CD8-positive, alpha-beta memory T cell (primary cell): Measurements from ENCODE around the gene SLC35F5. TPM values are rescaled to one million over a fixed set of nuclear protein-coding genes. Genes with fewer than 3 reads are reported as not detected.
A peak's percentile ranks its signal among the peaks of the same experiment; 100 is the strongest.

Experiments
- CTCF ChIA-PET: fragments of 350-600 bp; sonication (Branson Sonifier 250); formaldehyde crosslinking; loops from one replicate; lab custom pipeline; 2021; ENCODE audit warnings: antibody characterized with exemption; lab: Charles Lee
- POLR2A ChIA-PET: fragments of 350-600 bp; sonication (Branson Sonifier 250); formaldehyde crosslinking; loops from one replicate; lab custom pipeline; 2021; ENCODE audit warnings: antibody characterized with exemption; lab: Charles Lee
- DNase-seq, 5 donors: peaks; one replicate each; pipeline versions ENCODE4 v3.0.0 to v3.0.0-alpha.2; 2020 to 2022; ENCODE audit warnings: mixed read lengths in 1 of 5
- H3K27ac ChIP-seq: one replicate; pipeline ENCODE4 v1.7.0; 2013; ENCODE audit warnings: low read depth, mild to moderate bottlenecking, low read length, moderate library complexity
- H3K27me3 ChIP-seq: 2 replicates; pipeline ENCODE4 v1.7.0; 2013; ENCODE audit warnings: low read length, mild to moderate bottlenecking; ENCODE audit not compliant: insufficient read depth, poor library complexity, severe bottlenecking
- H3K36me3 ChIP-seq: 2 replicates; pipeline ENCODE4 v1.7.0; 2013; ENCODE audit warnings: mild to moderate bottlenecking, low read length, moderate library complexity; ENCODE audit not compliant: insufficient read depth
- H3K4me1 ChIP-seq: 2 replicates; pipeline ENCODE4 v1.7.0; 2013; ENCODE audit warnings: mild to moderate bottlenecking, low read length, moderate library complexity; ENCODE audit not compliant: insufficient read depth
- H3K4me3 ChIP-seq: 2 replicates; pipeline ENCODE4 v1.7.0; 2013; ENCODE audit warnings: mild to moderate bottlenecking, low read length
- H3K9me3 ChIP-seq: 2 replicates; pipeline ENCODE4 v1.7.0; 2013; ENCODE audit warnings: mild to moderate bottlenecking, low read length
- H3K27ac Mint-ChIP-seq, 8 donors: one replicate each; pipeline ENCODE4 v1.8.0; 2020 to 2021; ENCODE audit warnings: mixed read lengths in 8 of 8, mild to moderate bottlenecking in 6 of 8, inconsistent platforms in 3 of 8, moderate library complexity in 3 of 8
- H3K27me3 Mint-ChIP-seq, 2 donors: one replicate each; pipeline ENCODE4 v1.8.0; 2020 to 2021; ENCODE audit warnings: mixed read lengths in 2 of 2, mild to moderate bottlenecking in 1 of 2, moderate library complexity in 1 of 2
- H3K36me3 Mint-ChIP-seq, 3 donors: one replicate each; pipeline ENCODE4 v1.8.0; 2020 to 2021; ENCODE audit warnings: mixed read lengths in 3 of 3, inconsistent platforms in 1 of 3, mild to moderate bottlenecking in 1 of 3
- H3K4me1 Mint-ChIP-seq, 3 donors: one replicate each; pipeline ENCODE4 v1.8.0; 2020 to 2021; ENCODE audit warnings: mixed read lengths in 3 of 3, inconsistent platforms in 1 of 3, mild to moderate bottlenecking in 1 of 3
- H3K4me3 Mint-ChIP-seq, 7 donors: one replicate each; pipeline ENCODE4 v1.8.0; 2020 to 2021; ENCODE audit warnings: mixed read lengths in 7 of 7, mild to moderate bottlenecking in 6 of 7, moderate library complexity in 4 of 7, inconsistent platforms in 2 of 7
- H3K9me3 Mint-ChIP-seq, 5 donors: one replicate each; pipeline ENCODE4 v1.8.0; 2020 to 2022; ENCODE audit warnings: mixed read lengths in 5 of 5, mild to moderate bottlenecking in 3 of 5, moderate library complexity in 2 of 5, inconsistent platforms in 1 of 5
- polyA plus RNA-seq: library from polyadenylated mRNA; unstranded; fragments of 300-500 nt; fragmentation: Illumina TruSeq; gene quantifications from one replicate; pipeline ENCODE4 v1.2.3, GENCODE V29; 2021
- total RNA-seq, 2 experiments: library from RNA; stranded (reverse); gene quantifications; one replicate each; pipeline ENCODE4 v1.2.3, GENCODE V29; 2021

SLC35F5 gene
- total and polyA plus RNA-seq, 3 experiments from 2014 or later, result 5.3 to 30.8 (median 28.8) TPM

DNA sequence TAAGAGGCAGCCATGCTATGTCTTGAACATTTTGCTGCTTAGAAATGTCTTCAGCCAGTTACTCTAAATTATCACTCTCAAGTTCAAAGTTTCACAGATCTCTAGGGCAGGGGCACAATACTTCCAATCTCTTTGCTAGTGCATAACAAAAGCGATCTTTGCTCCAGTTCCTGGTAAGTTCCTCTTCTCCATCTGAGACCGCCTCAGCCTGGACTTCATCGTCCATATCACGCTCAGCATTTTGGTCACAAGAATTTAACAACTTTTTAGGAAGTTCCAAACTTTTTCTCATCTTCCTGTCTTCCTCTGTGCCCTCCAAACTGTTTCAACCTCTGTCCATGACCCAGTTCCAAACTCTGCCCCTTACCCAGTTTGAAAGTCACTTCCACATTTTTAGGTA, 8.8 kb upstream of the SLC35F5 start:
- H3K27ac ChIP-seq, result no peak overlapping the region
- H3K27me3 Mint-ChIP-seq, result no peaks in the 10 kb centered on the region
- ChIA-PET CTCF (no interaction called here), POLR2A (no interaction called here)
- H3K27ac Mint-ChIP-seq, result no peak overlapping the region
- no peaks in the 10 kb centered on the region for H3K4me1 Mint-ChIP-seq
- H3K4me3 Mint-ChIP-seq, result no peak overlapping the region
- DNase-seq, result no peak
- no peaks in the 10 kb centered on the region for H3K27me3 ChIP-seq
- H3K4me1 ChIP-seq, result no peaks in the 10 kb centered on the region
- H3K4me3 ChIP-seq, result no peak overlapping the region
- H3K36me3 ChIP-seq, result no peaks in the 10 kb centered on the region
- H3K9me3 Mint-ChIP-seq, result no peaks in the 10 kb centered on the region
- no peaks in the 10 kb centered on the region for H3K9me3 ChIP-seq
- peaks cover 0 to 7% (median 0%) of the 10 kb centered on the region in 3 donors for H3K36me3 Mint-ChIP-seq

DNA sequence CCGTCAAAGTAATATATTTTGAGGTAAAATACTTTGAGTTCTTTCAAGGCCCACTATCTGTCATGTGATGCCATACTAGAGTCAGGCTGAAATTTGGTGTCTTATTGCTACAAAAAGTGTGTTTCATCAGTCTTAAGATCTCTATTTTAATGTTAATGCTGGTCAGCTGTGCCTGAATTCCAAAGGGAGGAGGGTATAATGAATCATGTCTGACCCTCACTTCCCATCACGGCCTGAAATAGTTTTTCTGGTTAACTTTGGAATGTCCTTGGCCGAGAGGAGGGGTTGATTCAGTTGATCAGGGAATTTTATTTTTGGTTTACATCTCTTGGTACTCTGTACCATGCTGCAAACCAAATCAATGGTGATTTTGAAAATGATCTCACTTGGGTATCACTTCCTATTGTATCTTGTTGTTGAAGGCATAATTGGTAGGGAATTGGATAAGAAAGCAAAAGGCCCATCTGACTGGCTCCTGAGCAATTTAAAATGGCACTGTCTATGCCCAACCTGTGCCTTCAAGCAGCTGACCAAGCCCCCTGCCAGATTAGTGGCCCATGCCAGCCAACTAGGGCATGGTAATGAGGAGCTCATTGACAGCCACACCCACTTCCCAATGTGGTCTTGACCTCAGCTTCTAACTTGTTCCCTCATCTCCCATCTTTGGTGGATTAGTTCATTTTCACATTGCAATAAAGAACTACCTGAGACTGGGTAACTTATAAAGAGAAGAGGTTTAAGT, 6.1 kb upstream of the SLC35F5 start:
- H3K9me3 Mint-ChIP-seq, result no peaks in the 10 kb centered on the region
- no peaks in the 10 kb centered on the region for H3K27me3 ChIP-seq
- no peaks in the 10 kb centered on the region for H3K9me3 ChIP-seq
- H3K4me1 Mint-ChIP-seq, result peaks cover 0 to 2% (median 1%) of the 10 kb centered on the region in 3 donors
- no peak overlapping the region for H3K4me3 ChIP-seq
- no peak overlapping the region for H3K27ac Mint-ChIP-seq
- no peaks in the 10 kb centered on the region for H3K36me3 ChIP-seq
- no peaks in the 10 kb centered on the region for H3K27me3 Mint-ChIP-seq
- no peak overlapping the region for H3K4me3 Mint-ChIP-seq
- CTCF ChIA-PET, result no interaction called here
- no peak for DNase-seq
- POLR2A ChIA-PET, result no interaction called here
- peaks cover 0 to 7% (median 0%) of the 10 kb centered on the region in 3 donors for H3K36me3 Mint-ChIP-seq
- peaks cover 2% of the 10 kb centered on the region for H3K4me1 ChIP-seq
- no peak overlapping the region for H3K27ac ChIP-seq

GRCh38 chr2:113760400-113760799, 4.0 kb upstream of the SLC35F5 start:
- no peaks in the 10 kb centered on the region for H3K27me3 ChIP-seq
- no peak overlapping the region for H3K27ac ChIP-seq
- Mint-ChIP-seq H3K9me3 (no peaks in the 10 kb centered on the region), H3K27me3 (peaks cover 0 to 3% of the 10 kb centered on the region in 2 donors), H3K4me3 (peak overlapping the region in 1 of 7 donors; percentile 58), H3K36me3 (peaks cover 0 to 8% (median 7%) of the 10 kb centered on the region in 3 donors), H3K4me1 (peaks cover 12 to 18% (median 18%) of the 10 kb centered on the region in 3 donors), H3K27ac (peak overlapping the region in 1 of 8 donors; percentile 32)
- H3K36me3 ChIP-seq, result no peaks in the 10 kb centered on the region
- ChIA-PET CTCF (no interaction called here), POLR2A (no interaction called here)
- H3K4me1 ChIP-seq, result peaks cover 8% of the 10 kb centered on the region
- H3K4me3 ChIP-seq, result no peak overlapping the region
- no peak for DNase-seq
- no peaks in the 10 kb centered on the region for H3K9me3 ChIP-seq

- ChIA-PET CTCF (interaction anchor here (1.0 to 2.0 kb wide), 4 partner anchors 11 to 153 kb away, joined by 3 to 6 read pairs (median 4); no protein-coding TSS in a partner anchor), POLR2A (interaction anchor here (0.6 to 1.5 kb wide), 7 partner anchors 23 to 230 kb away, joined by 3 to 9 read pairs (median 3); no protein-coding TSS in a partner anchor)
- no peaks in the 10 kb centered on the region for H3K36me3 ChIP-seq
- no peaks in the 10 kb centered on the region for H3K27me3 ChIP-seq
- H3K4me3 ChIP-seq, result peak overlapping the region; percentile 78
- H3K4me1 ChIP-seq, result peaks cover 15% of the 10 kb centered on the region
- peak overlapping the region; percentile 92 to 96 (median 95) for H3K4me3 Mint-ChIP-seq
- no peaks in the 10 kb centered on the region for H3K9me3 ChIP-seq
- DNase-seq, result peak in 1 of 5 donors; percentile 45
- H3K36me3 Mint-ChIP-seq, result peaks cover 0 to 17% (median 7%) of the 10 kb centered on the region in 3 donors
- H3K9me3 Mint-ChIP-seq, result no peaks in the 10 kb centered on the region
- H3K27ac Mint-ChIP-seq, result peak overlapping the region; percentile 93 to 100 (median 99)
- H3K27me3 Mint-ChIP-seq, result peaks cover 0 to 3% of the 10 kb centered on the region in 2 donors
- peak overlapping the region; percentile 95 for H3K27ac ChIP-seq
- H3K4me1 Mint-ChIP-seq, result peaks cover 29 to 36% (median 33%) of the 10 kb centered on the region in 3 donors
These were observed 756 bp upstream of the SLC35F5 start for GRCh38 chr2:113757138-113757657.

DNA sequence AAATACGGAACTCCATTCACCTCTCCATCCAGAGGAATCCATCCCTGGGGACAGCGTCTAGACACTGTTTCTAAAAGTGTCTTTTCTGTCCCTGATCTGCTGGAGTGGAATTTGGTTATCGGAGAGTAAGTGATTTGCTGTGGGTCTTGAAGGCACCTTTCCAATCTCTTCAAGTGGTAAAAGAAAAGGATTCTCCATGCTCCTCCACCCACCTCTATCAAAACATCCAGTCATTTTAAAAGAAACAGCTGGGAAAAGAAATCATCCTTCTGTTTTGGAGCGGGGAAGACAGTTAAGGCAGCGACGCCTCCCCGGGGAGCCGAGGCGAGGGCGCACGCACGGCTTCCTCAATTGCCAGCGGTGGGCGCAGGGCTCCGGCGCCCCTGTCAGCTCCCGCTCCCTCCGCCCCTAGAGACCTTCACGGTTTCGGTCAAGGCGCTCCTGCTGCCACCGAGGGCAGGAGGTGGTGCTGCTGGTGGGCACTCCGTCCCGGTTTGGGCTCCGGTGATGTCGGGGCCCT, 547 bp downstream of the SLC35F5 start:
- H3K9me3 ChIP-seq, result no peaks in the 10 kb centered on the region
- DNase-seq, result peak in 1 of 5 donors; percentile 10
- peak overlapping the region; percentile 78 for H3K4me3 ChIP-seq
- H3K4me1 Mint-ChIP-seq, result peaks cover 29 to 39% (median 37%) of the 10 kb centered on the region in 3 donors
- no peaks in the 10 kb centered on the region for H3K27me3 ChIP-seq
- no peaks in the 10 kb centered on the region for H3K9me3 Mint-ChIP-seq
- H3K27ac ChIP-seq, result peak overlapping the region; percentile 95
- ChIA-PET POLR2A (interaction anchor here (0.7 to 1.5 kb wide), 7 partner anchors 133 to 192 kb away, joined by 3 to 9 read pairs (median 3); no protein-coding TSS in a partner anchor), CTCF (interaction anchor here (0.9 to 2.0 kb wide), 6 partner anchors 9 to 209 kb away, joined by 3 to 6 read pairs (median 4); no protein-coding TSS in a partner anchor)
- H3K27me3 Mint-ChIP-seq, result peaks cover 0 to 3% of the 10 kb centered on the region in 2 donors
- H3K36me3 ChIP-seq, result peaks cover 4% of the 10 kb centered on the region
- peaks cover 2 to 24% (median 4%) of the 10 kb centered on the region in 3 donors for H3K36me3 Mint-ChIP-seq
- peaks cover 15% of the 10 kb centered on the region for H3K4me1 ChIP-seq
- H3K27ac Mint-ChIP-seq, result peak overlapping the region; percentile 79 to 96 (median 94)
- H3K4me3 Mint-ChIP-seq, result peak overlapping the region; percentile 92 to 96 (median 95)

- Mint-ChIP-seq H3K27me3 (peaks cover 0 to 3% of the 10 kb centered on the region in 2 donors), H3K9me3 (no peaks in the 10 kb centered on the region), H3K27ac (peak overlapping the region; percentile 58 to 96 (median 94)), H3K36me3 (peaks cover 8 to 31% (median 8%) of the 10 kb centered on the region in 3 donors), H3K4me1 (peaks cover 31 to 46% (median 44%) of the 10 kb centered on the region in 3 donors), H3K4me3 (peak overlapping the region; percentile 92 to 96 (median 95))
- Histone ChIP-seq H3K27me3 (no peaks in the 10 kb centered on the region), H3K4me3 (peak overlapping the region; percentile 78), H3K4me1 (peaks cover 15% of the 10 kb centered on the region), H3K27ac (peak overlapping the region; percentile 95), H3K36me3 (peaks cover 6% of the 10 kb centered on the region), H3K9me3 (no peaks in the 10 kb centered on the region)
- POLR2A ChIA-PET, result interaction anchor here (1.5 kb wide), 1 partner anchor 192 kb away, joined by 3 read pairs; no protein-coding TSS in a partner anchor
- DNase-seq, result no peak
- CTCF ChIA-PET, result interaction anchor here (1.1 to 2.0 kb wide), 2 partner anchors 21 to 210 kb away, joined by 3 to 6 read pairs; no protein-coding TSS in a partner anchor
These were observed 1.2 kb downstream of the SLC35F5 start for GRCh38 chr2:113755035-113755834.

- Mint-ChIP-seq H3K4me1 (peaks cover 31 to 49% (median 46%) of the 10 kb centered on the region in 3 donors), H3K9me3 (no peaks in the 10 kb centered on the region), H3K36me3 (peaks cover 9 to 37% (median 10%) of the 10 kb centered on the region in 3 donors), H3K4me3 (peak overlapping the region in 2 of 7 donors; percentile 93 to 96), H3K27ac (peak overlapping the region in 1 of 8 donors; percentile 93), H3K27me3 (peaks cover 0 to 3% of the 10 kb centered on the region in 2 donors)
- Histone ChIP-seq H3K36me3 (peaks cover 6% of the 10 kb centered on the region), H3K27me3 (no peaks in the 10 kb centered on the region), H3K27ac (no peak overlapping the region), H3K4me3 (no peak overlapping the region), H3K9me3 (no peaks in the 10 kb centered on the region), H3K4me1 (peaks cover 15% of the 10 kb centered on the region)
- DNase-seq, result no peak
- ChIA-PET POLR2A (no interaction called here), CTCF (no interaction called here)
These were observed 2.3 kb downstream of the SLC35F5 start for GRCh38 chr2:113754160-113754559.
